Endothelial cell of umbilical vein (primary cell): ENCODE results near the gene CFAP43. TPM values are rescaled to one million over a fixed set of nuclear protein-coding genes. Genes with fewer than 3 reads are reported as not detected.

Source experiments
- BruUV-seq: library from RNA; stranded (reverse); fragments of 400-500 nt; replicated peaks from 2 replicates; lab custom pipeline; 2021; lab: Mats Ljungman, UMichigan
- CTCF ChIA-PET: fragments of 300-600, 350-600 bp; sonication (Branson Sonifier 250); formaldehyde crosslinking; loops from one replicate; lab custom pipeline; 2021; ENCODE audit warnings: antibody characterized with exemption, inconsistent platforms; lab: Charles Lee
- POLR2A ChIA-PET: fragments of 300-600, 350-600 bp; sonication (Branson Sonifier 250); formaldehyde crosslinking; loops from one replicate; lab custom pipeline; 2021; ENCODE audit warnings: antibody characterized with exemption, inconsistent platforms; lab: Charles Lee
- DNase-seq: peaks from one replicate; pipeline ENCODE4 v3.0.0-alpha.2; 2011; ENCODE audit warnings: low read depth, low spot score
- FAIRE-seq: peaks from 2 replicates; lab custom pipeline; 2011; peaks lifted over from hg19 to GRCh38; lab: Jason Lieb, UNC
- H2AFZ ChIP-seq: 2 replicates; pipeline ENCODE4 v1.6.0; 2012; ENCODE audit warnings: low read depth, low read length, control low read depth, inconsistent platforms
- H3K27ac ChIP-seq: 2 replicates; pipeline ENCODE4 v1.5.1; 2011; ENCODE audit warnings: low read depth, mild to moderate bottlenecking, control low read depth, low read length, moderate library complexity; ENCODE audit not compliant: insufficient read depth
- H3K27me3 ChIP-seq, 2 experiments: 2 replicates each; pipeline versions ENCODE4 v1.6.0 to v1.6.1; 2011; ENCODE audit warnings: low read length in 2 of 2, mixed read lengths in 1 of 2; ENCODE audit not compliant: control insufficient read depth in 2 of 2, insufficient read depth in 2 of 2
- H3K36me3 ChIP-seq, 2 experiments: 2 replicates in 1 of 2; 3 replicates in 1 of 2; pipeline ENCODE4 v1.5.1; 2011; ENCODE audit warnings: low read length in 2 of 2, mild to moderate bottlenecking in 1 of 2, moderate library complexity in 1 of 2; ENCODE audit not compliant: control insufficient read depth in 2 of 2, insufficient read depth in 2 of 2; ENCODE audit errors: extremely low read depth in 1 of 2
- H3K4me1 ChIP-seq: 3 replicates; pipeline ENCODE4 v1.5.1; 2011; ENCODE audit warnings: mild to moderate bottlenecking, low read length; ENCODE audit not compliant: control insufficient read depth, insufficient read depth; ENCODE audit errors: extremely low read depth
- H3K4me2 ChIP-seq: 2 replicates; pipeline ENCODE4 v1.6.1; 2011; ENCODE audit warnings: low read length, control low read depth, mixed read lengths; ENCODE audit not compliant: insufficient read depth
- H3K4me3 ChIP-seq, 3 experiments: fragments of 200-600 bp in 1 of 3; sonication (generic), shearing (Covaris generic) in 1 of 3; replicated peaks in 1 of 3; 2 replicates each; pipeline ENCODE4 v1.5.1; 2011 to 2016; ENCODE audit warnings: control low read depth in 3 of 3, low read length in 3 of 3, mild to moderate bottlenecking in 2 of 3, inconsistent platforms in 1 of 3, low read depth in 1 of 3, moderate library complexity in 1 of 3; ENCODE audit not compliant: insufficient read depth in 1 of 3
- H3K79me2 ChIP-seq: 2 replicates; pipeline ENCODE4 v1.6.0; 2012; ENCODE audit warnings: low read length, inconsistent platforms; ENCODE audit not compliant: control insufficient read depth, insufficient read depth
- H3K9ac ChIP-seq: replicated peaks from 2 replicates; pipeline ENCODE3; 2011; ENCODE audit warnings: low read length, control low read depth; ENCODE audit not compliant: insufficient read depth; ENCODE audit errors: extremely low read depth
- H3K9me1 ChIP-seq: replicated peaks from 3 replicates; pipeline ENCODE4 v1.6.0; 2011; ENCODE audit warnings: mild to moderate bottlenecking, low read length; ENCODE audit not compliant: control insufficient read depth, insufficient read depth; ENCODE audit errors: extremely low read depth
- H3K9me3 ChIP-seq: replicated peaks from 2 replicates; pipeline ENCODE4 v1.5.1; 2012; ENCODE audit warnings: low read length, inconsistent platforms; ENCODE audit not compliant: control insufficient read depth, insufficient read depth
- H4K20me1 ChIP-seq: replicated peaks from 2 replicates; pipeline ENCODE3; 2011; ENCODE audit warnings: mild to moderate bottlenecking, low read length; ENCODE audit not compliant: control insufficient read depth, insufficient read depth; ENCODE audit errors: extremely low read depth
- EZH2 ChIP-seq: IDR thresholded peaks from 2 replicates; pipeline ENCODE4 v1.6.1; 2012; ENCODE audit warnings: borderline replicate concordance, low read depth, mild to moderate bottlenecking, moderate library complexity, low read length, inconsistent platforms; ENCODE audit not compliant: severe bottlenecking
- GATA2 ChIP-seq: IDR thresholded peaks from 2 replicates; pipeline ENCODE4 v1.7.0; 2011; ENCODE audit warnings: low read depth, mild to moderate bottlenecking, moderate library complexity, mixed read lengths, low read length; ENCODE audit not compliant: insufficient read length, insufficient read depth
- JUN ChIP-seq: IDR thresholded peaks from 2 replicates; pipeline ENCODE4 v1.6.1; 2011; ENCODE audit warnings: borderline replicate concordance, low read depth; ENCODE audit not compliant: insufficient read length, insufficient read depth
- MYC ChIP-seq: IDR thresholded peaks from one replicate; pipeline ENCODE4 v1.6.1; 2011; ENCODE audit warnings: mild to moderate bottlenecking, low read depth, low read length
- POLR2A ChIP-seq: IDR thresholded peaks from 2 replicates; pipeline ENCODE4 v1.6.1; 2012; ENCODE audit warnings: low read depth, mild to moderate bottlenecking, control low read depth, low read length
- POLR2AphosphoS5 ChIP-seq: IDR thresholded peaks from 2 replicates; pipeline ENCODE4 v1.6.1; 2012; ENCODE audit warnings: low read depth, mild to moderate bottlenecking, control low read depth, low read length, moderate library complexity; ENCODE audit not compliant: insufficient read depth
- dilution Hi-C: fragments of 300-500 bp; cut with MboI; formaldehyde crosslinking; loops from one replicate; pipeline ENCODE4 v1.15.0; 2019; ENCODE audit warnings: low sequenced_read_pairs; ENCODE audit not compliant: extremely low pct_ligation_motif_present
- intact Hi-C: fragments of 100-400 bp; cut with micrococcal nuclease; formaldehyde crosslinking; loops from one replicate; pipeline ENCODE4 v1.10.0; 2022
- polyA plus RNA-seq, 4 experiments: library from polyadenylated mRNA; depleted of rRNA in 3 of 4; stranded (reverse) in 3 of 4; unstranded in 1 of 4; fragments of >200 nt; gene quantifications; 2 replicates each; pipeline versions ENCODE4 v1.2.1 to v1.2.3, GENCODE V29; 2011 to 2012; ENCODE audit warnings: missing spikeins in 1 of 4
- total RNA-seq: library from RNA; stranded (reverse); gene quantifications from 2 replicates; pipeline ENCODE4 v1.2.3, GENCODE V29; 2021
- TF ChIP-seq, protein P1 (sequence below), 2 donors: IDR thresholded peaks; 1 replicate in 1 of 2; 2 replicates in 1 of 2; pipeline ENCODE4 v1.5.1; 2011; ENCODE audit warnings: low read length in 2 of 2, mild to moderate bottlenecking in 2 of 2, moderate library complexity in 2 of 2, control low read depth in 1 of 2, inconsistent platforms in 1 of 2, low read depth in 1 of 2; ENCODE audit not compliant: insufficient read depth in 1 of 2; ENCODE audit errors: extremely low read depth in 1 of 2

CFAP43 gene
- total and polyA plus RNA-seq, 2 donors (not counting 3 experiments of a cell fraction or from before 2014, with no cell fraction given): 0.04 TPM; not detected in 1

GRCh38 chr10:104193787-104194186, 38.4 kb downstream of the CFAP43 start:
- no peaks in the 10 kb centered on the region for H3K4me1 ChIP-seq
- H3K27ac ChIP-seq: no peak overlapping the region
- no peaks in the 10 kb centered on the region for H3K9me3 ChIP-seq
- no peaks in the 10 kb centered on the region for H3K9me1 ChIP-seq
- H3K79me2 ChIP-seq: no peaks in the 10 kb centered on the region
- dilution Hi-C loops (no loop called here), intact Hi-C loops (no loop called here)
- H3K36me3 ChIP-seq: no peaks in the 10 kb centered on the region
- ChIA-PET CTCF (no interaction called here), POLR2A (no interaction called here)
- peaks cover 7 to 17% of the 10 kb centered on the region in 2 experiments for H3K27me3 ChIP-seq
- no peak overlapping the region for H3K4me3 ChIP-seq
- no peak overlapping the region for H2AFZ ChIP-seq
- no TSS peak for BruUV-seq
- TF ChIP-seq MYC (no peak), GATA2 (no peak), JUN (no peak), POLR2AphosphoS5 (no peak)
- TF ChIP-seq, protein P1, sequence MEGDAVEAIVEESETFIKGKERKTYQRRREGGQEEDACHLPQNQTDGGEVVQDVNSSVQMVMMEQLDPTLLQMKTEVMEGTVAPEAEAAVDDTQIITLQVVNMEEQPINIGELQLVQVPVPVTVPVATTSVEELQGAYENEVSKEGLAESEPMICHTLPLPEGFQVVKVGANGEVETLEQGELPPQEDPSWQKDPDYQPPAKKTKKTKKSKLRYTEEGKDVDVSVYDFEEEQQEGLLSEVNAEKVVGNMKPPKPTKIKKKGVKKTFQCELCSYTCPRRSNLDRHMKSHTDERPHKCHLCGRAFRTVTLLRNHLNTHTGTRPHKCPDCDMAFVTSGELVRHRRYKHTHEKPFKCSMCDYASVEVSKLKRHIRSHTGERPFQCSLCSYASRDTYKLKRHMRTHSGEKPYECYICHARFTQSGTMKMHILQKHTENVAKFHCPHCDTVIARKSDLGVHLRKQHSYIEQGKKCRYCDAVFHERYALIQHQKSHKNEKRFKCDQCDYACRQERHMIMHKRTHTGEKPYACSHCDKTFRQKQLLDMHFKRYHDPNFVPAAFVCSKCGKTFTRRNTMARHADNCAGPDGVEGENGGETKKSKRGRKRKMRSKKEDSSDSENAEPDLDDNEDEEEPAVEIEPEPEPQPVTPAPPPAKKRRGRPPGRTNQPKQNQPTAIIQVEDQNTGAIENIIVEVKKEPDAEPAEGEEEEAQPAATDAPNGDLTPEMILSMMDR (IDR thresholded peaks at IDR 0.05; ENCODE audit: extremely low read depth in 1 of 2, insufficient read depth in 1 of 2, low read depth in 1 of 2, low read length in 2 of 2): no peak
- H3K4me2 ChIP-seq: no peak overlapping the region
- DNase-seq (no peak), FAIRE-seq (no peak)
- no peaks in the 10 kb centered on the region for H4K20me1 ChIP-seq
- no peak overlapping the region for H3K9ac ChIP-seq

GRCh38 chr10:104190695-104191094, 41.5 kb downstream of the CFAP43 start:
- Histone ChIP-seq H2AFZ (no peak overlapping the region), H3K9me3 (no peaks in the 10 kb centered on the region), H3K9ac (no peak overlapping the region), H3K9me1 (no peaks in the 10 kb centered on the region), H4K20me1 (no peaks in the 10 kb centered on the region), H3K27me3 (peaks cover 12 to 13% of the 10 kb centered on the region in 2 experiments), H3K79me2 (no peaks in the 10 kb centered on the region), H3K36me3 (no peaks in the 10 kb centered on the region), H3K4me2 (no peak overlapping the region), H3K27ac (no peak overlapping the region), H3K4me3 (no peak overlapping the region), H3K4me1 (no peaks in the 10 kb centered on the region)
- intact Hi-C loops: no loop called here
- TF ChIP-seq EZH2 (no peak), POLR2A (no peak), POLR2AphosphoS5 (no peak), GATA2 (no peak)
- dilution Hi-C loops: no loop called here
- no TSS peak for BruUV-seq
- ChIA-PET CTCF (interaction anchor here (0.7 kb wide), 1 partner anchor 12 kb away, joined by 3 read pairs; no protein-coding TSS in a partner anchor), POLR2A (no interaction called here)
- DNase-seq: no peak
- no peak for FAIRE-seq
